CD4-positive, alpha-beta T cell treated with Interleukin-2 at 100 ng/mL for 4 hours (primary cell): Measurements from ENCODE around the gene KRTAP1-4.
"Not testable (repeated sequence)": the region's sequence is repeated elsewhere in the genome, so short reads cannot be mapped to it uniquely, and the experiment has no call there.

Experiments used
- DNase-seq: peaks from one replicate; pipeline ENCODE4 v3.0.0-alpha.2; 2020; ENCODE audit warnings: low spot score

Gene KRTAP1-4

DNA sequence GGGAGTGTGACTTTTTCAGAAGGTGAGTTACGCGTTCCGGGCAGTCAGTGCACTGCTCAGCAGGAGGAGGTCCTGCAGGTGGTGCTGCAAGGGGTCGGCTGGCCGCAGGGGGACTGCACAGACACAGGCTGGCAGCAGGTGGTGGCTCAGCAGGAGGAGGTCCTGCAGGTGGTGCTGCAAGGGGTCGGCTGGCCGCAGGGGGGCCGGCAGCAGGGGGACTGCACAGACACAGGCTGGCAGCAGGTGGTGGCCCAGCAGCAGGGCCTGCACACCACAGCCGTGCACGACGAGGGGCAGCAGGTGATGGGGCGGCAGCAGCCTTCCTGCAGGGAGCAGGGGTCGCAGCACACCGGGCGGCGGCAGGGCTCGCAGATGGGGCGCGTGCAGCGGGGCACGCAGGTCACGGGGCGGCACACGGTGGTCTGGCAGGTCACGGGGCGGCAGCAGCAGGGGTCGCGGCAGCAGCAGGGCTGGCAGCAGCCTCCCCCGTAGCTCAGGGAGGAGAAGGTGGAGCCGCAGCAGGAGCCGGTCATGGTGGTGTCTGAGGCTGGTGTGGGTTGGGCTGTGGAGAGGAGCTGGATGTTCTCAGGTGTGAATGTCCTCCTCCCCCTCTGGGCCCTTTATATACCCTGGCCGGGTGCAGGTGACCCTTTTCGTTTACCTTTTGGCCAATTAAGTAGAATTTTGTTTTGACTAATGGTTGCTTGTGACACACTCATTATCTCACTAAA is 16.9 kb upstream of the KRTAP1-4 start, which contains the start of gene KRTAP2-1:
Gene KRTAP2-1 (minus strand): TSS at position 582 of the 731 bp plus-strand sequence. CDS start 49 bp downstream, at position 533.
- DNase-seq: not testable (repeated sequence)

DNA sequence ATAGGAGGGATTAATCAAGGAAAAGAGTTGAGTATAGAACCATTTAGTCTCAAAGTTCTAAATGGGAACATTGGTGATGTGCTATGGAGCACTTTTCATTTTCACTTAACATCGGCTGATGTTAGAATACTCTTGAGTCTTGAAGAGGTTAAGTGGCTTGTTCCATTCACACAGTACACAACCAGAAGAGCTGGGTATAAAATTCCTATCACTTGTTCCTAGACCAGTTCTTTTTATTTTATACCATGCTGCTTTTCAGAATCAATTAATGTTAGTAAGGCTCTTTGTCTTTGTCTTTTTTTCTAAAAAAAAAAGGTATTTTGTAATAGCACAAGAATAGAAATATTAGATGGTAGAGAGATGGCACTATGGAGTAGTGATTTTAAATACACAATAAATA is 13.0 kb upstream of the KRTAP1-4 start:
- DNase-seq: no peak

DNA sequence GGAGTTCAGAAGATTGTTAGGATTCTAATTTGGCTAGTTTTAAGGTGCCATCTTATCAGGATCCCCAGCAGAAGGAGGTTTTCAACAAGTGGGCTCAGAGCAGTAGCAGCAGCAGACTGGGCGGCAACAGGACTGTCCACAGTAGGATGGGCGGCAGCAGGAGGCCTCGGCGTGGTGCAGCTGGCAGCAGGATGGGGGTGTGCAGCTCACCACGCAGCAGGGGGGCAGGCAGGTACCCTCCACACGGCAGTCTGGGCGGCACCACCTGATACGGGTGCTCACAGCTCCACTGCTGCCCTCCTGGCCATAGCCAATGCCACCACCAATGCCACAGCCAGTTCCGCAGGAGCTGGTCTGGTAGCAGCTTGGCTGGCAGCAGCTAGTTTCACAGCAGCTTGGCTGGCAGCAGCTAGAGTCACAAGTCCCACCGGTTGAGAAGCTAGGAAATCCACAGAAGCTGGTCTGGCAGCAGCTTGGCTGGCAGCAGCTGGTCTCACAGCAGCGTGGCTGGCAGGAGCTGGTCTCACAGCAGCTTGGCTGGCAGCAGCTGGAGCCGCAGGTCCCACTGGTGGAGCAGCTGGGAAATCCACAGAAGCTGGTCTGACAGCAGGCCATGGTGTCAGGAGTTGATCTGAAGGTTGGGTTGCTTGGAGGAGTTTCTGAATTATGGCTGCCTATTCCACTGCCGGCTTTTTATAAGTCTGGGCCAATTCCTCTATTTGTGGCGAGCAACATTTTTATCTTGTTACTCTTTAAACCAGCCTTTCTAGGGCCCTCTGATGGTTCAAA is 11.0 kb upstream of the KRTAP1-4 start, which contains the start of gene KRTAP1-1:
Gene KRTAP1-1 (minus strand): TSS at position 668 of the 789 bp plus-strand sequence. CDS start 53 bp downstream, at position 615.
- not testable (repeated sequence) for DNase-seq

DNA sequence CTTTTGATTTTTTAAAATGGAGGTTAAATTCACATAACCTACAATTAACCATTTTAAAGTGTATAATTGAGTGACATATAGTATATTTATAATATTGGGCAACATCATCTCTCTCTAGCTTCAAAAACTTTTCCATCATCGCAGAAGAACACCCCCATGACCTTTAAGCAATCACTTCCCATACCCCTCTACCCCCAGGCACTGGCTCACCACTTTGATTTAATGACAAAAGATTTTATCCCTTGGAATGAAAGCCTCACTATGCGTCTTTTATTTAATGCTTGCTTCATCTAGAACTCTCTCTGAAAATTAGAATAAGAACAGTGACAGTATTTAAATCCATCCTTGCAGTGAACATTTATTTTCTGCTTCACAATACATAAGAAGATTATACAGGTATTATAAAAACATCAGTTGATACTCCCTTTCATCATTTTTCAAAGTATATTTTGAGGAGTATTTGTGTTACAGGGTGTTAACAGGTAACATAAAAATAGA is 7.9 kb upstream of the KRTAP1-4 start:
- no peak for DNase-seq

DNA sequence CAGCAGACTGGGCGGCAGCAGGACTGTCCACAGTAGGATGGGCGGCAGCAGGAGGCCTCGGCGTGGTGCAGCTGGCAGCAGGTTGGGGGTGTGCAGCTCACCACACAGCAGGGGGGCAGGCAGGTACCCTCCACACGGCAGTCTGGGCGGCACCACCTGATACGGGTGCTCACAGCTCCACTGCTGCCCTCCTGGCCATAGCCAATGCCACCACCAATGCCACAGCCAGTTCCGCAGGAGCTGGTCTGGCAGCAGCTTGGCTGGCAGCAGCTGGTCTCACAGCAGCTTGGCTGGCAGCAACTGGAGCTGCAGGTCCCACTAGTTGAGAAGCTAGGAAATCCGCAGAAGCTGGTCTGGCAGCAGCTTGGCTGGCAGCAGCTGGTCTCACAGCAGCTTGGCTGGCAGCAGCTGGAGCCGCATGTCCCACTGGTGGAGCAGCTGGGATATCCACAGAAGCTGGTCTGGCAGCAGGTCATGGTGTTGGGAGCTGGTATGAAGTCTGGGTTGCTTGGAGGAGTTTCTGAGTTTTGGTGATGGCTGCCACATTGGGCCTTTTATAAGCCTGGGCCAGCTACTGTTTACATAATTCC is 4.4 kb upstream of the KRTAP1-4 start, which contains the start of gene KRTAP1-3:
Gene KRTAP1-3 (minus strand): TSS at position 529 of the 590 bp plus-strand sequence. CDS start 53 bp downstream, at position 476.
- not testable (repeated sequence) for DNase-seq

DNA sequence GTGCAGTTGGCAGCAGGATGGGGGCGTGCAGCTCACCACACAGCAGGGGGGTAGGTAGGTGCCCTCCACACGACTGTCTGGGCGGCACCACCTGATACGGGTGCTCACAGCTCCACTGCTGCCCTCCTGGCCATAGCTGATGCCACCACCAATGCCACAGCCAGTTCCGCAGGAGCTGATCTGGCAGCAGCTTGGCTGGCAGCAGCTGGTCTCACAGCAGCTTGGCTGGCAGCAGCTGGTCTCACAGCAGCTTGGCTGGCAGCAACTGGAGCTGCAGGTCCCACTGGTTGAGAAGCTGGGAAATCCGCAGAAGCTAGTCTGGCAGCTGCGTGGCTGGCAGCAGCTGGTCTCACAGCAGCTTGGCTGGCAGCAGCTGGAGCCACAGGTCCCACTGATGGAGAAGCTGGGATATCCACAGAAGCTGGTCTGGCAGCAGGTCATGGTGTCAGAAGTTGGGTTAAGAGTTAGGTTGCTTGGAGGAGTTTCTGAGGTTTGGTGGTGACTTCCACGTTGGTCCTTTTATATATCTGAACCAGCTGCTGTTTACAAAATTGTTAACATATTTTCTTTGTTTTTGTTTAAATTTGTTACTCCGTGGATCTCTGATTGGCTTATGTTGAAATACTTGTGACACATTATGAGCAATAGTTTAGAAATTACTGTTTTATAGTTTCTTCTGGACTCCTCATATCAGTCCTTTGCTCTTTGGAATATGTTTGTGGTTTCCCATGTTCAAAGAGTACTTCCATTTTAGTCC is 3.1 kb downstream of the KRTAP1-4 start, which contains the start of gene KRTAP1-5:
Gene KRTAP1-5 (minus strand): TSS at position 494 of the 757 bp plus-strand sequence. CDS start 53 bp downstream, at position 441.
- no peak for DNase-seq

DNA sequence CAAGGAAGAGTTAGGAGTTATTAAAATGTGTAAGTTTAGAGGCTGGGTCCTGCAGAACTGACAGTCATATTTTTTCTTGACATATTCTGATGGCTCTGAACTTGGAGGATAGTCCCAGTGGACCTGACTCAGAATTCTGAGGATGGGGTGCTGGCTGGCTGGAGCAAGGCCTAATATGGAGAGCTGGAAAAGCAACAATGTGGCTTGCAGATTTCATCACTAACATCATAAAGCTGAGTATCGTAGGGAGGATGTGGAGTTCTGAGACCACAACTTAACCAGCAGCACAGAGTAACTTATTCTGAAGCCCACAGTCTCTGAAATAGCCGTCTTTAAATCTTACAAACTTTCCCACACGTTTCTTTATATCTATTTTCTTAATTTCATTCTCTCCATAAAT is 5.3 kb downstream of the KRTAP1-4 start:
- no peak for DNase-seq

DNA sequence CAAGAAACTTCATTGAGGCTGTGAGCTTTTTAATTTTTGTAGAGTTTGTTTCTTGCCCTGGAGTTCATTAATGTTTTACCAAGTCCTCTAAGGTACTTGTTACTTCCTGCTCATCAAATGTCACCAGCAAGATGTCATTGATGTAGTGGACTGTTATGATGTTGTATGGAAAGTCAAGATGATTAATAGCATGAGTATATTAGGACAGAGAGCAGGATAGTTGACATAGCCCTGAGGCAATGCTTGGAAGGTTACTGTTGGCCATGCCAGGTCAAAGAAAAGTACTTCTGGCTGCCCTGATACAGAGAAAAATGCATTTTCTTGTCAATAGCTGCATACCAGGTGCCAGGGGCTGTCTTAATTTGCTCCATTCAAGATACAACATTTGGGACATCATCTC is 9.7 kb downstream of the KRTAP1-4 start:
- DNase-seq: no peak

DNA sequence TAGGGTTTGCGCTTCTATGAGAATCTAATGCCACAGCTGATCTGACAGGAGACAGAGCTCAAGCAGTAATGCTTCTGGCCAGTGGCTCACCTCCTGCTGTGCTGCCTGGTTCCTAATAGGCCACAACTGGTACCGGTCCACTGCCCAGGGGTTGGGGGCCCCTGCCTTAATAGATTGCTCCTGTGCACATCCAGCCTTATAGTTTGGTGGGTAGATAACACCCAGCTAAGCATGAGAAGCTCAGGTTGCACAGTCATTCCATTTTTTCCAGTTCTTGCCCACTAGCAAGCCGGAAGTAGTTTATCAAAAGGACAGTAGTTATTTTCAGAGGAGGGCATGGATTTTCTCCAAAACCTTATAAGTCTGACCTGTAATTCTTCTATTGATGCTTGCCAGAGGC is 10.6 kb downstream of the KRTAP1-4 start:
- no peak for DNase-seq

DNA sequence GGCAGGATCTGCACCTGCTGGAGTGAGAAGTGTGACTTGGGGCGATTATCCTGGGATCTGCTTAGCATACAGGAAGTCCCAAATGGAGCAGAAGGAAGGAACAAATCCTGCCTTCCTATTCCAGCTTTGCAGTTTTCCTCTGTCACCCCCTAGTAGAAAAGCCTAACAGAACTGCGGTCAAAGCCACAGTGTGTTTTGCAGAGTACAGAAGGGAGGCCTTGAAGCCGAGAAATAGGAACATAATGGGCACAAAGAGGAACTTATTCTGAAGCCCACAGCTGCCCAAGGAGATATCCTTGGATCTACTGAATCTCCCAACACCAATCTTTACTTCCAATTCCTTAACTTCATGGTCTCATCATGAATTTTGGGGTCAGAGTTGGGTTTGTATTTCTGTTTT is 11.5 kb downstream of the KRTAP1-4 start:
- no peak for DNase-seq

DNA sequence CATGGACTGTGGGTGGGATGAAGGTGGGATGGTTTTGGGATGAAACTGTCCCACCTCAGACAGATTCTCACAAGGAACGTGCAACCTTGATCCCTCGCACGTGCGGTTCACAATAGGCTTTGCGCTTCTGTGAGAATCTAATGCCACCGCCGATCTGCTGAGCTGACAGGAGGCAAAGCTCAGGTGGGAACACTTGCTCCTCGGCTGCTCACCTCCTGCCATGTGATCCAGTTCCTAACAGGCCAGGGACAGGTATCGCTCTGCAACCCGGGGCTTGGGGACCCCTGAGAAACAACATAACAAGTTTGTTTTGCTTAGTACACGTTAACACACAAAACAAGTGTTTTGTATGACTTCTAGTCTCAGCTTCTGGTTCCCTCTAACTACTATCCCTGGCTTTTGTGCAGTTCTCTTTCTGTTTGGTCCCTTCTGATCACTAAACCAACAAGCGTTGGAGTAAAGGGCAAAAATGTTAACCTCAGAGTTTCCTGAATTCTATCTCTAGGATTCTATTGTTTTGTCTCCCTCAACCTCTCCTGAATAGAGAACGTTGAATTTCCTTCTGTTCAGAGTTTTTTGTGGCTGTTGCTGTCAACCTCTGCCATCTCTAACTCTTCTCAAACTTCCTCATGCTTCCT is 13.3 kb downstream of the KRTAP1-4 start:
- no peak for DNase-seq

DNA sequence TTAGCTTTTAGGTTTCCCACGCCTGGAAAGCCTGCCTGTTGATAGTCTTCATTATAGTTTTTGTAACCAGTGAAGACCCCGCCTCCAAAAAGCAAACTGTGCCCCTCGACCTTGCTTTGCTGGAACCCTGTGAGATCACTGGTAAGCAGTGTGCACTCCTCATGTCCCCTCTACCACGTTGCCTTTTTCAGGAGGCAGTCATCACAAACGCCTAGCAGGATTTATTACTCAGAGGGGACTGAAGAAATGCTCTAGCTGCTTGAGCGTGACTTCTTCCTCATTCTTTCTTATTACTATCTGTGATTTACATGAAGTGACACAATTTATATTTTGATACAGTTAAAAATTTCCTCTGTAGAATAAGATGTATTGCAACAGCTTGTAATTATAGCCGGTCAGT is 14.5 kb downstream of the KRTAP1-4 start:
- DNase-seq: no peak

DNA sequence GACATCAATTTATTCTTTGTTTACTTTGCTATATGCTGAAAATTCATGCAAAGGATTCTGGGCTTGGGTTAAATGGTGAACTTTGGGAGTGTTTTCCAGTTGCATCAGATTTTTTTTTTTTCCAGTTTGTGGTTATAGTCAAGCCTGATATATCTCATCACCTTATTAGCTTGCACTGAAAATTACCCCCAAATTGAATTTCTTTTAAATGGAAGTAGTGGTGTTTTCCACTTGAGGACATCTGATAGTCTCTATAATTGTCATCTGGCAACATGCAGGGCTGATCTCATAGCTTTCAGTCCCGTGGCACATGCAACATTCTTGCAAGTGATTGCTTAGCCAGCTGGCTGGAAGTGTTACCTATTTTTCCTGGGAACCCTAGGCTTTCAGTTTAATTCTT is 16.4 kb downstream of the KRTAP1-4 start:
- DNase-seq: no peak

DNA sequence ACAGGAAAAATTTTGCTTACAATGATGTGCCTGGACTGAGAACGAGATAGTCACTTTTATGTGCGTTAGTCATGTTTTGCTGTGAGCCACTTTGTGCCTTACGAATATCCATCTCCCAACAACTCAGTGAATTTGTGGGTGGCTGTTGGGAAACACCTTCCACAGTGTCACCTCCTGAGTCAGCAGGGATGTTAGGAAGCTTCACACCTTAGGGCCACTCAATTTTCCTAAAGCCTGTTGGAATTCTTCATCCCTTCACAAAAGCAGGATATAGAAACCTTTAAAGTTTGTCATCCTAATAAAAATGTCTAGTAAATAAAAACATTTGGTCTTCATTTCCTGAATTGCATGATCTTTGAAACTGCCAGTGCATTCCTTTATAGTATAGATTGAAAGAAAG is 16.8 kb downstream of the KRTAP1-4 start:
- no peak for DNase-seq

DNA sequence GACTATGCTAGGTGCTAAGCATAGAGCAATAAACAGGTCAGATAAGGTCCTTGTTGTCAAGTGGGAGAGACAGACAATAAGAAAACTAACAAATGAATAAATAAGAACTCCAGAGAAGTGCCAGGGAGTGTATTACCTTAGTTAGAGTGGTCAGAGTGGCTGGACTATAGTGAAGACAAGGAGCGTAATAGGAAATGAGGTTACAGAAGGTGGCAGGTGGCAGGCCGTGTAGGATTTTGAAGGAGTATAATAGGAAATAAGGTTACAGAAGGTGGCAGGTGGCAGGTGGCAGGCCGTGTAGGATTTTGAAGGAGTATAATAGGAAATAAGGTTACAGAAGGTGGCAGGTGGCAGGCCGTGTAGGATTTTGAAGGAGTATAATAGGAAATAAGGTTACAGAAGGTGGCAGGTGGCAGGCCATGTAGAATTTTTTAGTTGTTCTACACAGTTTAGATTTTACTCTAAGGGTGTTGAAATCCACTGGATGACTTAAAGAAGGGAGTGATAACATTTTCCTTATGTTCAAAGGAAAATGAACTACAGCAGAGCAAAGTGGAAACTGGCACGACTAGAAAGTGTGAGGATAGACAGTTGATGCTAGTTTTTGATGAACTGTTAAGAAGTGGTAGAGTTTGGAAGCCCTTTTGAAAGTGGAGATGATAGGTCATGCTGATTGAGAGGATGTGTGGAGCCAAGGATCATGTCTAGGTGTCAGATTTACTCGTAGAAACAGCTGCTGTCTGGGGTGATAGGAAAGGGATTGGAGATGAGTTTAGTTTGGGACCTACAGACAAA is 17.5 kb downstream of the KRTAP1-4 start:
- DNase-seq: no peak

DNA sequence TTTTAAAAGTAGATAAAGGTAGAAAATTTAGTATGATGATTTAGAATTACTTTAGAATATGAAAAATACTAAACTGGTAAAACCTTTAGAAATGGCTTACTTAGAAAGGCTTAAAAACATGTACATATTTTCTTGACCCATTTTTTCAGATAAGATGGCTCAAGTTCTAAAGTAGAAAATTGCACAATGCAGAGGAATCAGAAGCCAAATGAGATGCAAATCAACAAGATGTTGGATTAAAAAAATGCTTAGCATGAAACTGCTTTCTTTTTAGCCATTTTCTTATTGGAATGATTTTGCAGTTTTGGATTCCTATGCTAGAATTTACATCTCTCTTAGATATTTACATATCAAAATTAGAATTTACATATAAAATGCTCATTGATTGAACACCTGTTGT is 19.6 kb downstream of the KRTAP1-4 start:
- no peak for DNase-seq

DNA sequence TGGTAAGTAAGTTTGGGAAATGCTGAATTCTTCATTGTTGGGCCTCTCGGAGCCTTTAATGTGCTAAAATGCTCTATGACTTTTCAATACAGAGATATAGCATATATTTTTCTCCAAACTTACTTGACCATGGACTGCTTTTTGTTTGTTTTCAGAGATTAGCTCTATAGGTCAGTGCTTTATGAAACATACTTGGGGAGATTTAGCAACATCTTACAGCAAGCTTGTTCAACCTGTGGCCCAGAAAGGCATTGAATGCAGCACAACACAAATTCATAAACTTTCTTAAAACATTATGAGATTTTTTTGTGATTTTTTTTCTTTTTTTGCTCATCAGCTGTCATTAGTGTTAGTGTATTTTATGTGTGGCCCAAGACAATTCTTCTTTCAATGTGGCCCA is 20.1 kb downstream of the KRTAP1-4 start:
- no peak for DNase-seq

DNA sequence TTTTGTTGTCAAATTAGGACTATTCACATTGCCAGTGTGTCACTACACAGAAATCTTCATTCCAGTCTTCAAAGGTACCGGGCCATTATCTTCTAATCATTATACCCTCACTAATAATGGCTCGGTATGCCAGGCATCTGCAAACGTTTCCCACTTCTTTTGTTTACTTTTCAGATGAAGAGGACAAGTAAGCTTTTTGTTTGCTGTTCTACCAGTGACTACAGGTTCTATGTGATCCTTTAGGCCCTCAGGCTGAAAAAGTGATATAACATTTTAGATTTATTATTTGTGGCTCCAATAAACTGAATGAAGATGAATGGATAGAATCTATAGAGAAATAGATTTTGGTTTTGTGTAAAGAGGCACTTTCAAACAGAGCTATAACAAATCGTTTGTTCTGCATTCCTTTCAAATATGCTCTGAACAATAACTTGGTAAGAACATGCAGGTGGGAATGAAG is 20.7 kb downstream of the KRTAP1-4 start:
- no peak for DNase-seq

DNA sequence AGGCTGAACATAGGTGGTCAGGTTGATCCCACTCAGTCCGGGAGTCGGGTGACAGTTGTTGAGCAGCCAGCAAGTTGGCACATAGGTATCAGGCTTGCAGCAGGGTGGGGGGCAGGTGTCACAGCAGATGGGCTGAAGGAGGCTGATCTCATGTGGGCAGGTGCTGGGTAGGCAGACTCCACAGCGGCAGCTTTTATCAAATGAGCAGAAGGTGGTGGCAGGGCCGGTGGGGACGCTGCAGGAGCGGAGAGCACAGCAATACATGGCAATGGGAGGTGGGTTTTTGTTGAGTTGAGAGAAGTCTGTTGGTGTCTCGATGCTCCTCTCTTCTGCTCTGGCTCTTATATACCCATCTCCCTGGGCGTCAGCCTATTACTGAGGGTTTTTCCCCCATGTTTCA is 21.2 kb downstream of the KRTAP1-4 start, which contains the start of gene KRTAP3-1:
Gene KRTAP3-1 (minus strand): TSS at position 318 of the 400 bp plus-strand sequence. CDS start 54 bp downstream, at position 264.
- DNase-seq: no peak

DNA sequence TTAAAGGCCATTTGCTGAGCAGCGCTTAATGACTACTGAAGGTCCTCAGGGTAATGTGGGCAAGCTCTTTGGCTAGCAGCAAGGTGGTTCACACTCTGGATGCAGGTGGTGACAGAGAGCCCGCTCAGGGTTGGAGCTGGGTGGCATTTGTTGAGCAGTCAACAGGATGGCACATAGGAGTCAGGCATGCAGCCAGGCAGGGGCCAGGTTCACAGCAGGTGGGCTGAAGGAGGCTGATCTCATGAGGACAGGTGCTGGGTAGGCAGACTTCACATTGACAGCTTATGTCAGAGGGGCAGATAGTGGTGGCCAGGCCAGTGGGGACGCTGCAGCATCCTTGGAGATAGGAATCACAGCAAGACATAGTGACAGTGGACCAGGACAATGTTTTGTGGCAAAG is 25.6 kb downstream of the KRTAP1-4 start:
- no peak for DNase-seq
